CD4-positive, alpha-beta T cell treated with Interleukin-21 for 1 hour (primary cell): ENCODE results near the gene CHRNG.

ENCODE experiments used
- DNase-seq: peaks from one replicate; pipeline ENCODE4 v3.0.0-alpha.2; 2020

Gene CHRNG, protein sequence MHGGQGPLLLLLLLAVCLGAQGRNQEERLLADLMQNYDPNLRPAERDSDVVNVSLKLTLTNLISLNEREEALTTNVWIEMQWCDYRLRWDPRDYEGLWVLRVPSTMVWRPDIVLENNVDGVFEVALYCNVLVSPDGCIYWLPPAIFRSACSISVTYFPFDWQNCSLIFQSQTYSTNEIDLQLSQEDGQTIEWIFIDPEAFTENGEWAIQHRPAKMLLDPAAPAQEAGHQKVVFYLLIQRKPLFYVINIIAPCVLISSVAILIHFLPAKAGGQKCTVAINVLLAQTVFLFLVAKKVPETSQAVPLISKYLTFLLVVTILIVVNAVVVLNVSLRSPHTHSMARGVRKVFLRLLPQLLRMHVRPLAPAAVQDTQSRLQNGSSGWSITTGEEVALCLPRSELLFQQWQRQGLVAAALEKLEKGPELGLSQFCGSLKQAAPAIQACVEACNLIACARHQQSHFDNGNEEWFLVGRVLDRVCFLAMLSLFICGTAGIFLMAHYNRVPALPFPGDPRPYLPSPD

GRCh38 chr2:232539298-232540231 lies at the start of gene CHRNG:
CHRNG (plus strand) TSS chr2:232539692; CDS start chr2:232539748, 56 bp downstream.
- no peak for DNase-seq

DNA sequence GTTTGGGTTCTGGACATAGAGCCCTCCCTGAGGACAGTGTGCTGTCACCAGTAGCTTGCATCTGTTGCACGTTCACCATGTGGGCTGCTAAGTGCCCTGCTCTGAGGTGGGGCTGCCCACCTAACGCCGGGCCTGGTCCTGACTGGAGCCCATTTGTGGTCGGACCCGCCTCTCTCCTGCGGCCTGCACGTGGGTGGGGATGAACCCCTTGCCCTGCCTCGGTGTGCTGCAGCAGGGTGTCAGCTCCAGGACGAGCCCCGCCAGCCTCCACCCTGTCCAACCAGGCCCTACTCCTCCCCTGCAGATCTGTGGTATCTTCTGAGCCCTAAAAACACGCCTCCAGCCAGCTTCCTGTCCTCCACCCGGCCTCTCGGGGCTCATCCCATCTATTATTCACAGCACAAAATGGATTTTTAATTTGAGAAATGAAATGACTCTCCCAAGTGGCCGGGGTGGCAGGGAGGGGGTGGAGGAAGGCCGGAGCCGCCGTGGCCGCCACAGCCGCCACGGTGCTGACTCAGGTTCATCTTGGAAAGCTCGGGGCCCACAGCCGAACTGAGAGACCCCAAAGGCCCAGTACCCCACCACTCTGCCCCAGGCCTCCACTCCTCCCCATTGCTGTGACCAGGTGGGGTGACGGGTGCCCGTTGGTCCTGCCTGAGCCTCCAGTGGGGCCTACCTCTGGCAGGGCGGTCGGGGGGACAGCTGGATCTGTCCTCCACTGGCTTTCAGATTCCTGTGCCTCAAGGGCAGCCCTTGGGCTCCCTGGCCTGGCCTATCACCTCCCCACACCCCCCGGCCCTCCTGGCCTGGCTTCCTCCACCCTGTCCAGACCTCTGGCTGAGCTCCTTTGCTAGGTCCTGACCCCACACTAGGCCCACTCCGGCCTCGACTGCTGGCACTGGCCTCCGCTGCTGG lies 49.0 kb upstream of the CHRNG start:
- no peak for DNase-seq

DNA sequence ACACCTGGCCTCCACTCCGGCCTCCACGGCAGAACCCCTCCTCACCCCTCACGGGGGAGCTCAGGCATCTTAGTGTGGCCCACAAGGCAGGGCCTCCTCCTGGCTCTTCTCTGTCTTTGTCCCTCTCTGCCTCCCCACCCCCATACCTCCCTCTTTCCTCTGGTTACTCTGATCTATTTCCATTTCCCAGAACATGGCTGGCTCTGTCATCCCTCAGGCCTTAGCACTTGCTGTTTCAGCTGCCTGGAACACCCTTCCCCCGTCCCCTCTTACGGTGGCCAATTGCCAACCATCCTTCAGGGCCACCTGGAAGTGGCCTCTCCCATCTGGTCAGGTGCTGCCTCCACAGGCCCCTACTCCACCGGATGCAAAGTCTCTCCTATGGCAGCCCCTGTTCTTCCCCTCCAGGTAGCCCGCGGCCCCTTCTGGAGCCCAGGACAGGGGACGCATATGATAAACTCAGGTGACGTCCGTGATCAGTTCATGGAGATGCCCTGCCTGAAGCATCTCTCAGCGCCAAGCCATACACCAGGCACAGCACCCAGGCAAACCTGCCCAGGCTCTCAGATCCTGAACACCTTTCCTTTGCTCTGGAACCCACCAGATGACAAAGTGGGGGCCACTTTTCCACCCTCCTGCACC lies 48.2 kb upstream of the CHRNG start:
- DNase-seq = no peak

GRCh38 chr2:232492236-232492848 lies 47.1 kb upstream of the CHRNG start:
- DNase-seq = no peak

DNA sequence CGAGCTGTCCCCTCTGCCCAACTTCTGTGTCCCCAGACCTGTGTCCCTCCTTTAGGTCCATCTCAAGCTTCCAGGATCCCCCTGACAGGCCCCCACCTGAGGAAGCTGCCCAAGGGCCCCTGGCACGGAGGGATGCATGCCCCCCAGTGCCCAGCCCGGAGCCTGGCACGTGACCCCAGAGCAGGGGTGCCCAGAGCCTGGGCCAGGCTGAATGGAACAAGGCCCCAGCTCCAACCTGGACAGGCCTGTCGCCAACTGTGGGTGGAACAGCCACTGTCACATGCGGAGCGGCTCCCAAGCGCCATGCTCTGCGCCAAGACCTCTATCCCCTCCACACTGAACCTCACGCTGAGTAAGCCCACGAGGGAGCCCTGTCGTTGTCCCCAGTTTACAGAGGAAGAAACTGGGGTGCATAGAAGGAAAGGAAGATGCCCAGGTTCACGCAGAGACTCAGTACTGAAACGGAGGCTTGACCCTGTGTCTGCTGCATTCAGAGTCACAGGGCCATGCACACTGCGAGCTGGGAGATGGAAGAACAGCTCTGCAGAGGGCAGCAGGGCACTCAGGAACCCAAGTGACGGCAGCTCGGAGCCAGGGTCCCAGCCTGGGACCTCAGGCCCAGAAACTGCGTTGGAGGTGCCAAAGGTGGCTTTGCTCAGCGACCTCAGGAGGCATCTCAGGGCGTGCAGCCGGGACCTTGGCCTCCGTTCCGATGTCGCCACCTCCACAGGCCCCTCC lies 46.4 kb upstream of the CHRNG start:
- DNase-seq = no peak

GRCh38 chr2:232493701-232494474 lies 45.6 kb upstream of the CHRNG start:
- no peak for DNase-seq

GRCh38 chr2:232494542-232494941 lies 45.0 kb upstream of the CHRNG start:
- no peak for DNase-seq

DNA sequence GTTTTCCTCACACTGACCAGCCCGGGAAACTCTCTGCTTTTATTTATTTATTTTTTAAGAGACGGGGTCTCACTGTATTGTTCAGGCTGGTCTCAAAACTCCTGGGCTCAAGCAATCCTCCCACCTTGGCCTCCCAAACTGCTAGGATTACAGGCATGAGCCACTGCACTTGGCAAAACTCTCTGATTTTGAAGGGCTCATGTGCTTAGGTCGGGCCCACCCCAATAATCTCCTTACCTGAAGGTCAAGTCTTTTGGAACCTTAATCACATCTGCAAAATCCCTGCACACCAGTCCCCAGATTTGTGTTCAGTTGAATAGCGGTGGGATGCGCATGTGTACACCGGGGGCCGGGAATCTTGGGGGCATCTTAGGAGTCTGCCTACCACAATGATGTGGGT lies 44.2 kb upstream of the CHRNG start:
- no peak for DNase-seq

DNA sequence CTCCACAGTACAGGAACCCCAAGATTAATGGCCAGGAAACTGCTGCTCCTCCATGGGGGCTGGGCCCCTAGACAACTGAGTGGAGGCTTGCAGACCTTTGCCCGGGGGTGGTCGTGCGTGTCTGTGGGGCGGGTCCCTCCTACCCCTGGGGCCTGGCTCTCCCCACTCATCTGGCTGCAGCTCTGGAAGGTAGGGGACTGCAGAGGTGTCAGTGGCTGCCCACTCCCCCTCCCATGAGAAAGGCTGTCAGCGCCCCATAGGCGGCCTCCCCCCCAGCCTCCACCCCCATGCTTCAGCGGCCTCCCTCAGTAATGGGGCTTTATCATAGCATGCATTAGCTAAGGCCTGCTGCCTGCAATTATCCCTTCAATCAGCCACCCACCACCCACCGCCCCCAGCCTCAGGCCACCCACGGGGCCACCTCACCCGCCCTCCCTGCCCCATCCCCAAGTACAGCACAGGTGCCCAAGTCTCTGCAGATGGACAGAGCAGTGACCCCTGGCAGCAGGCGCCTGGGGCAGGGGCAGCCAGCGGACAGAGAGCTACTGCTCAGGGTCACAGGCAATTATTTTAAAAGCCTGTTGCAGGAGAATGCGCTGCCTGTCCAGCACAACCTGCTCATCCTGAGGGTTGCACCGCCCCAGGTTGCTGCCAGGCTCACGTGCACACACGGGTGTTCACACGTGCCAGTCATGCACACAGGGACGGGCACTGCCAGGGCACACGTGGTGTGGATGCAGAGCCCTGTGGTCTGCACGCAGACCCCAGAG lies 42.8 kb upstream of the CHRNG start:
- no peak for DNase-seq

DNA sequence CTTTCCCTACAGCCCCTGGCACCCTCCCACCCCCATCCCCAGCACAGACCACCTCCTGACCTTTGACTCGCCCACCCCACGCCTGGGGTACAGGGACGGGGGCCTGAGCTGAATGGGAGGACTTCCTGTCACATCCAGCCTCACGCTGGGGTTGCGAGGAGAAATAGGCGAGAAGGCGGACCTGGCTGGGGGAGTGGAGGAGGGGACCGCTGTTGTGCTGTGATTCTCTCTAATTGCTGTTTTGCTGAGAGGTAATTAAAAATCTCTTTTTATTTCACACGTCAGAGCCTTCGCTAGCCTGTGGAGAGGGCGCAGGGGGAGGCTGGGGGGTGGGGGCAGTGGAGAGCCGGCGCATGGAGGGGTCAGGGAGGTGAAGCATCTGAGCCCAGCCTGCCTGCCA lies 42.1 kb upstream of the CHRNG start:
- DNase-seq = no peak

DNA sequence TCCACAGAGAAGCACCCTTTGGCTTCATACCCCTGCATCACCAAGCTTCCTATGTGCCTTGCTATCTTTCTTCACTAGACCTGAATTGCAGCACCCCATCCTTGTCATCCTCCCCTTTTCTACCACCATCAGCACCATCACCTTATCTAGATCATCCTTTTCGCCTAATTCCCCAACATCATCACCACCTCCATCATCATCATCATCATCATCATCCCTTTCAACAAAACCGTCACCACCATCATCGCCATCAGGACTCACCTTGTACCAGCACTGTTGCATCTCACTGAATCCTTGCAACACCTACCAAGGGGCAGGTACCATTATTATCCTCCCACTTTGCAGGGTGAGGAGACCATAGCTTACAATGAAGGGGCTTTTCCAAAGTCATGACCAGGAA lies 41.0 kb upstream of the CHRNG start:
- DNase-seq = no peak

DNA sequence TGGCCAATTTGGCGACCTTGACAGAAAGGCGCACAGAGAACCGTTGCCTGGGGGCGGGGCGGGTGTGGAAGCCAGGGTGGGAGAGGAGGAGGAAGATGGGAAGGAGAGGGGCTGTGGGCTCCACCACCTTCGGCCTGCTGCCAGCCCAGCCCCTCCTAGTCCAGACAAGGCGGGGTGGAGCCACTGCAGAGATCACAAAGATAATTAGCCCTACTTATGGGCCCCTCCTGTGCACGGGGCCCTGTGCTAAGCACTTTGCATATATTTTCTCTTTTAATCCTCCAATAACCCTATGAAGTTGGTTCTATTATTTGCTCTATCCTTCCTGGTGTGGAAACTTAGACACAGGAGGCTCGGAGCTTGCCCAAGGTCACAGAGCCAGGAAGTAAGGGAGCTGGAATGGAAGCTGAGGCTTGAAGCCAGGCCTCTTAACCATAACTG lies 38.1 kb upstream of the CHRNG start:
- no peak for DNase-seq

DNA sequence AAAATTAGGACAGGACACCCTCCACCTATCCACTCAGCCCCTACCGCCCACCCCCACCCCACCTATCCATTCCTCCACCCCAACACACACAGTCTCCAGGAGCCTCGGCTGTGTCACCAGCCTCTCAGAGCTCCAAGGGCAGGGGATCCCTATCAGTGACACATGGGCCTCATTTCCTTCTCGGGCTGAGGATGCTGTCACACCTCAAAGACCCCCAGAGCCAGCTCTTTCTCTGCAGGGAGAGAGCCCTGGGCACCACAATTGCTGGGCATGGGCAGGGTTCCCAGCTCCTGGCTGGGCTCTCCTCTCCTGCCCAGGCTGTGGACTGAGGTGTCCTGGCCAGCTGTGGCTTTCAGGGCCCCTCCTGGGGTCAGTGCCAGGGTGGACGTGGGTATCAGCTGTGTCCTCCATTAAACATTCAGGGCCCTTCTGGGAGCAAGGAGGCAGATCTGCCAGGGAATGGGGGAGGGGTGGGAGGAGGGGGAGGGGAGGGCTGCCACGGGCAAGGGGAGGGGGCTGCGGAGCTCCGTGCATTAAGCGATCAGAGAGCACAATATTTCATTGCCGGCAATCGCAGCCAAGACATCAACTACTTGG lies 37.6 kb upstream of the CHRNG start:
- no peak for DNase-seq

- no peak for DNase-seq
Measured at GRCh38 chr2:232502511-232502910, 37.0 kb upstream of the CHRNG start.

- peak; percentile 12 for DNase-seq
Measured at GRCh38 chr2:232502911-232503808, 36.3 kb upstream of the CHRNG start.

DNA sequence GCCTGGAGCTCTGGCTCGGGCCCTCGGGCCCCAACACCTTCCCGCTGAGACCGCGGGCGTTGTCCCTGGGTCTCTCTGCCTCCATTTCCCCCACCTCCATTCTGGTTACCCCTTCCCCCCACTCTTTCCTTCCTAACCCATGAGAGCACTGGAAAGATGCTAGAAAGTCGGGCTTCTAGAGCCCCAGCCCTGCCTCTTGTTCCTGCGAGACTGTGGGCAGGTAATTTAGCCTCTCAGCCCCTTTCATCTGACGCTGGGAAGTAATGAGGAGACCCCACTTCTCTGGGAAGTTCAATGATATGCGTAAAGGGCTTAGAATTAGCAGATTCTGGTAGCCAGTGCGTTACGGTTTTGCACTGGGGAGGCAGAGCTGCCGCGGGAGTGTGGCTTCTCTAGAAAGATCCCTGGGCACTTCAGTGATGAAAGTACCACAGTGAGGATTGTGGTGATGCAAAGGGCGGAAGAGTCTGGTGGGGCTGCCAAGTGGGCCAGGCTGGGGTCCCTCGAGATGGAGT lies 35.6 kb upstream of the CHRNG start:
- DNase-seq = no peak

- DNase-seq = no peak
Measured at GRCh38 chr2:232504438-232504837, 35.1 kb upstream of the CHRNG start.
